GM19452 (cell line): ENCODE results near the gene DSG2.
"Not testable (repeated sequence)": the region's sequence is repeated elsewhere in the genome, so short reads cannot be mapped to it uniquely, and the experiment has no call there.

Source experiments
- ATAC-seq: cut with Tn5 transposase; IDR thresholded peaks from one replicate; pipeline ENCODE4 v1.9.1; 2021; ENCODE audit not compliant: unreplicated experiment

Gene DSG2

DNA sequence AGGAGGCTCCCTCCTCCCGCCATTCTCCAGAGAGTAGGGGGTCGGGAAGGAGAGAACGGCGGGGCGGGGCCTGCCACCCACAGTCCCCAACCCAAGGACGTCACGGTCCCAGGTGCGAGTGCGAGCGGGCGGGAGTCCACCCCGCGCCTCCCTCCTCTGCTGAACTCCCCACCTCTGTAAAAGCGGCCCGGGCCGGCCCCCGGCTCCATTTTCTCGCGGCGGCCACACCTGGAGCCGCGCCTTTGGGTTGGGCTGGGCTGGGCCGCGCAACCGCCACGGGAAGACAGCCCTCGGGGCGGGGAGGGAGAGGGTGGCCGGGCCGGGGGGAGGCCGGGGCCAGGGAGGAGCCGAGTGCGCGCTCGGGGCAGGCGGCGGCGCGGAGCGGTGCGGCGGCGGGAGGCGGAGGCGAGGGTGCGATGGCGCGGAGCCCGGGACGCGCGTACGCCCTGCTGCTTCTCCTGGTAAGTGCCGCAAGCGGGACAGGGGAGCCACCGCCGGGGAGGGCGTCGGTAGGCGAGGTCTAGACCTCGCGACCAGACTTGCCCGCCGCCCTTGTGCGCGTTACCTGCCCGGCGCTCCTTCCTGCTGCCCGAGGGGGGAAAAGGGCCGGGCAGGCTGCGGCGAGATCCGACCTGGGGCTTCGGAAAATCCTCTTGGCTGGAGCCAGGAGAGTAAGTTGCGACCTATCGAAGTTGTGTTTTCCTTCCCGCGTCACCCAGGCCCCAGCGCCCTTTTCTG, at the start of gene DSG2:
DSG2 (plus strand) TSS at position 342 of the 738 bp plus-strand sequence; CDS start at position 417, 75 bp downstream.
- ATAC-seq, result peak; percentile 46

DNA sequence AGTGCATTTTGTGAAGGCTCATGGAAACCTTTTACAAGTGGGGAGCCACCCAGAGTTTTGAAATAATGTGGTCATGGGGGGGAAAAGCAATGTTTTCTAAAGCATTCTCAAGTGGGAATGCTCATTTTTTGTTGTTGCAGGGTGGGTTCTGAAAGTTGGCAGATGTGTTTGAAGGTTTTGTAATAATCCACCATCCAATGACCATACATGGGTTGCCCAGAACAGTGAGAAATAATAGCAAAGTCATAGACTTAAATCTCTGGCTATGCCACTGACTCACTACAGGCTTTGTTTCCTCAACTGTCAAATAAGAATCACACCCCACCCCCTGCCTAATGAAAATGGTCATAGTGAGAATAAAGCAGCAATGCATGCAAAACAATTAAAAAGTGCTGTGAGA, 47.6 kb upstream of the DSG2 start:
- ATAC-seq, result no peak

DNA sequence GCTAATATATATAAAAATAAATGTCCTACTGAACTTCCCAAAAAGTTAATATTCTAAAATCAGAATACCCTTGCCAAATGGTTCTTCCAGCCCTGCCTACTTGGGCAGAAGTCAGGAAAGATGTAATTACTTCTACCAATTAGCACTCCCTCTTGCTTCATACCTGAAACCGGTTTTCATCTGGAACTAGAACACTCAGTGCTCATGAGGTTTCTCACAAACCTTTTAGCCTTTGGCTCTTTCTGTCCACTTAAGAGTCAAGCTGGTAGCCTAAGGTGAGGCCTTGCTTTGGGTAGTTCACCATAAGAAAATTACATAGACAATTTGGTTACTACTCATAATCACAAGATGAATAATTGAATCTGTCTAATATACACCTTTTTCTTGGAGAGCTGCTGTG, 46.4 kb upstream of the DSG2 start:
- ATAC-seq, result no peak

DNA sequence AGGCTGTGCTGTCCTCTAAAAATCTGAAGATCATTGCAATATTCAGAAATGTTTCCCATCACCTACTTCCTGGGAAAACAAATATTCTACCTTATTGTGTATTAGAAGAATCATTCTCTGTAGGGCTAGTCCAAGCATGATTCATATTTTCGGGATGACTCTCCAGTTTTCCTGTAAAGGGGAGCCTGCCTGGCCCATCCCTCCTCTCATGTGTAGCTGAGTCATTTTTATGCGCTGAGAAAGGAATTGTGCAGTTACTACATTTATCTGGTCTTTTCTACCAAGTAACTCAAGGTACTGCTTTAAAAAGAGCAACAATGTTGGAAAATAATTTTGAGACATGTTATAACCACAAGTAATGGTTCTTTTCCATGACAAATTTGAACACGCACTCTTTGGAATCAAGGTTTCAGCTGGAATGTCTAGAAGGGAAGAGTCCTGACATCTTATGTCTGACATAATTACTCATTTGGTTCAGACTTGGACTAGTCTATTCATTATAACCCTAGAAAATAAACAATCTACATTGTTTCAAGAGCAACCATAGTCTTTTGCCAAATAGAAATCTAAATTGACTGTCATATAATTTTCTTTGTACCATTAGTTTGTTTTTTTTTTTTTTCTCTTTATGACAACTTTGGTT, 43.8 kb upstream of the DSG2 start:
- ATAC-seq, result no peak

DNA sequence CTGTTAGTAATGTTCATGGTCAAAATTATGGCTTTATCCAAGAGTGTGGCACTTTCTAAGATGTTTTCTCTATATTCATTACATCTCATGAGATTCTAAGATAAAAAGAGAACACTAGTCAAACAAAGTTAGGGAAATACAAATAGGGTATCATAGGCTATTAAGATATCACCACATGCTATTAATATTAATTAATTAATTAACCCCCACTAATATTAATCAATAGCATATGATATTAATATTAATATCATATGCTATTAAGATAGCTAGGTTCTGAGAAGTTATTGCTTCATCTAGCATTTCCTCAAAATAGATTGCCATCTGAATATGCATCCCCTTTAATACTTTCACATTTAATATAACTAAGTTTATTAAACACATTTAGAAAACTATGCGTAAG, 28.3 kb upstream of the DSG2 start:
- ATAC-seq, result no peak

DNA sequence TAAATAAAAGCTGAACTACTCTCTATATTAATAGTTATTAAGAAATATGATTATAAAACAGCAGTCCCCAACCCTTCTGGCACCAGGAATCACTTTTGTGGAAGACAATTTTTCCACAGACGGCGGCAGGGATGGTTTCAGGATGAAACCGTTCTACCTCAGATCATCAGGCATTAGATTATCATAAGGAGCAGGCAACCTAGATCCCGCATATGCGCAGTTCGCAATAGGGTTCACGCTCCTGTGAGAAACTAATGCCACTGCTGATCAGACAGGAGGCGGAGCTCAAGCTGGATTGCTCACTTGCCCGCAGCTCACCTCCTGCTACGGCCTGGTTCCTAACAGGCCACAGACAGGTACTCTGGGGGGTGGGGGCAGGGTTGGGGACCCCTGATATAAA, 19.3 kb upstream of the DSG2 start:
- ATAC-seq, result no peak

DNA sequence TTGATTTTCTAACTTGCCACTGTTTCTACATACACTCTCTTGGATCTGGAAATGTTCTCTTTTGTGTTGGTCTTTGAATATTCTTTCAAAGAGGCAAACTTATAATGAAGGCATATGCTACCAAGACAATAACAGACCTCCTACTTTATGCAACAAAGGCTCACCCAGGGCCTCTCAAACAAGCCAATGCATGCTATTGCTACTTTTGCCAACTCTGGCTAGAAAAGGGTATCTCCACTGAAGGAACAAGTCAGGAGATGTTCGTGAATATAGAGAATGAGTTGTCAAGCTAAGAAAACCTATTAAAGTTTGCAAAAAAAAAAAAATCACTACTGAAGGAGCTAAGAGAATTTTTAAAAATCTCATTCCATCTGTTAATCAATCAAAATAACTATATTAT, 15.9 kb upstream of the DSG2 start:
- no peak for ATAC-seq

DNA sequence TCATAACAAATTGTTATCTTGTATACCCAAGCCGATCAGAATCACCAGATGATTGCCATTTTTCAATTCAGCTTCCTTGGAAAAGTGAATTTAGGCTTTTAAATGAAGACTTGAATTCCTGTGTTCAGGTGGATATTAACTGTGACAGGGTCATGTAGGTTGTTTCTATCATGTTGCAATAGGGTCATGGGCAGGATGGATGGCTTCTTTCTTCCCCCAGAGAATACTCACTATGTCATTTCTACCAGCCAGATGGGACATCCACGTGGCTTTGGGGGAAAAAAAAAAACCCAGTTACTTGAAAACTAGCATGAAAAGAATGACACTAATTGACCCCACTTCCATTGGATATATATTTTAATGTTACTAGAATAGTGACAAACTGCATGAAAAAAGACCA, 14.6 kb upstream of the DSG2 start:
- no peak for ATAC-seq

DNA sequence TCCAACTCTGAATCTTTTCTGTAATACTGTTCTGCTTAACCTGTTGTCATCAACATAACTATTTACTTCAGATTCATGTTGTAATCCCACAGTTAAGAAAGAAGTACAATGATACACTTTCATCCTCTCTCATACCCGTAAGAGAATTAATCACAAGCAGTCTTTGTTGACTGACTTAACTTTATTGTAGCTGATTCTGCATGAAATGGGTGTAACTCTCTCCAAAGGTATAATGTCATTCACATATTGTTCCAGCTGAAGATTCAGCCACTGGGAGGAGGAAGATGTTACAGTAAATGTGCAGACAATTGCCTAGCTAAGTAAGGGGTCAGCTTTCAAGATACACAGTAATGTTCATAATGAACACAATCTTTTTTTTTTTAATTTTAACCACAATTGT, 13.5 kb upstream of the DSG2 start:
- no peak for ATAC-seq

DNA sequence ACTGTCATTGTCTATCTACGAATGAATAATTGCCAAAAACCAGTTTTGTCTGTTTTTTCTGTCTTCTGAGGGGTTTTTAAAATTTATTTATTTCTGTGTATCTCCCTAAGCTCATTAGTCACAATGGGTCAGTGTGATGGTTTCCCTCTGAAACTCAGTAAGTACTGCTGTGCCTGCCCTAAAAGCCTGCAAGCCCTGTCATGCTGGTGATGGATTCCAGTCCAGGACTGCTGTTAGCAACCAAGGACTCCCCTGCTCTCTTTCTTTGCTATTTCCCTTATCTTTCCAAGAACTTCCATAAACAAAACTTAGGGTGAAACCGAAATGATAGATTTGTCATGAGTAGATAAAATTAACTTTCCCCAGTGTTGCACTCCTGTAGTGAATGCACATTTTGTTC, 11.8 kb upstream of the DSG2 start:
- no peak for ATAC-seq

DNA sequence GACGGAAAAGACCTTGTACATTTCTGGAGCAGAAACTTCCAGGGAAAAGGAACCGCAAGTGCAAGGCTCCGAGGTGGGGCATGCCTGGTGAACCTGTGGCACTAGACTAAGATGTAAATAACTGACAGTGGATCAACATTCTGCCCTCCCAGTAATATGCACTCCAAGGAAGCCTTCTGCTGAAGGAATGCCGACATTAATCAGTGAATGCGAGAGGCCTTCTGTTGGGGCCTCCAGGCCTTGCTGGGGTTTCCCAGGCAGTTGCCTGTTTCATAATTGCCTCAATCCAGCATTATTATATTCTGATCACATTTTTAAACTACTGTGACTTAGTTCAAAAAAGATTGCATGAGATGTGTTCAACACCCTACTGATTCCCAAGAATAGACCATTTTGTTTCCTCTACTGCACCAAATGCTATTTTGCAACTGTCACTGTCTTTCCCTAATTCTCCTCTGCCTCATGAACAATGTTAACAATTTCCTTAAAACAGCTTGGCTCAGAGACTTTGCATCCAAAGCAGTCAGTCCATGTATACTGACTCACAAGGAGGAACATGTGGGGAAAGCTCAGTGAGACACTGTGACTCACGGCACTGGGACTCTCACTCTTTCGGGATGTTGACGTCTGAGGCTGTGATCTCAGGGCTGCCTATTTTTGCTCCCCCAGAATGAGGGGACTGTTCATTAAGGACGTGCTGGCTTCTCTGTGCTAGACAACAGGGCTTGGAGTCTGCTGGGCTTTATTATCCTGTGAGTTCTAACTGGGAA, 10.5 kb upstream of the DSG2 start:
- ATAC-seq, result no peak

DNA sequence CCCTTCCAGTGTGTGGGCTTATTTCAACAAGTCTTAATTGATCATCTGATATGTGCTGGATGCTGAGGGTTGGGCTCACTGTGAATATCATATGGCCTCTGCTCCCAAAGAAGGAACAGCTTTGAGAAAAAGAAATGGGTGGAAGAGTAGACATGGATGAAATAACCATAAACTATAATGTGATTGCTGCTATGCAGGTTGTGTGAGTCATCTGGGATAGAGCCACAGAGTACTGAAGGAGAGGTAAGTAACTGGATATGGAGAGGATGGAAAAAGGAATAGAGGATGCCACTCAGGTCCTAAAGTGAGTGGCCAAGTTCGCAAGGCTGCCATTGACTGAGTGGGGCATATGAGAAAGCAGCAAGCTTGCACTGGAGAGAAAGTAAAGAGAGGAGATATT, 8.7 kb upstream of the DSG2 start:
- no peak for ATAC-seq

DNA sequence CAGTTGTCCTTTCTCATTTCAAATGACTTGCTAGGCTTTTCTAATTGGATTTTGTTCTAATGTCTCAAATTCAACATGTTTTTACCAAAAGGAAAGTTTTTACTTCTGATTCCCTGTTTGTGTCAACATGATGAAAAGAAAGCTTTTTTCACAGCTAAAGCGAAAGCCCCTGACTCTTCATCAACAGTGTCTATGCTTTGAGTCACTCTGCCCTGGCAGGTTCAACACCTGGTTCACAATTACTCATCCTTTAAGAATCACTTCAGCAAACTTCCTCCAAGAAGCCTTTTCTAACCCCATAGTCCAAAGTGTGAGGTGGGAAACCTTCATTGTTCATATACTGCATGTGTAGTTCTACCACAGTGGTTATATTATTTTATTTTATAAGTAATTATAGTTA, 7.6 kb upstream of the DSG2 start:
- peak; percentile 84 for ATAC-seq

DNA sequence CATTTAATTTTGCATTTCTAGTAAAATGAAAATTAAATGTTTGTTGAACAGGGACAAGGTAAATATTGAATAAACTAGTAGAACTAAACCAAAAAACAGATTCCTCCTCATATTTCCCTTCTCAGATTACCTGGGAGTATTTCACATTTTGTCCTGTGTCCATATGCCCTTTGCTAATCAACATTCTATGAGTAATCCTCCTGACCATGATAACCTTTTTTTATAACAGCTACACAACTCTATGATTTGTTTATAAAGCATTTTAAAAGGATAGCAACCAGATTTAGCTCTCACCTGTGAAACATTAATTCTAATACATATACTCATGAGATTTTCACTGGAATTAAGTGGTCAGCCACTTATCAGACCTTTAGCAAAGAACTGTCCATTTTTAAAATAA, 7.1 kb upstream of the DSG2 start:
- ATAC-seq, result no peak

DNA sequence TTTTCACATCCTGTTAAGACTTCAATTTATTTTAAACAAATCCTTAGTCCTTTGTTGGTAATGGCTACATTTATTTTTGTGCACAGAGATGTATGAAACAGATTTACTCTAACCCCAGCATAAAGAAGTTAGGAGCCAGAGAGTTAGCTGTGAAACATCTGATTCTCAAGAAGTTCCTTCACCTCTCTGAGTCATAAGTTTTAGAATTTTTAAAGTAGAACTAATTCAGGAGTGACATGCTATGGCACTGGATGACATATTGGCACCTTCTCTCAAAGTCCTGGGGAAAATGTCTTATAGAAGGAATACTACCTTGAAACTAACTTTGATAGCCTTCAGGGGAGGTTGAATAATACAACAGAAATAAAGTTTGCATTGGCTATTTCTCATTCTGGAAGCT, 6.4 kb upstream of the DSG2 start:
- ATAC-seq, result no peak

DNA sequence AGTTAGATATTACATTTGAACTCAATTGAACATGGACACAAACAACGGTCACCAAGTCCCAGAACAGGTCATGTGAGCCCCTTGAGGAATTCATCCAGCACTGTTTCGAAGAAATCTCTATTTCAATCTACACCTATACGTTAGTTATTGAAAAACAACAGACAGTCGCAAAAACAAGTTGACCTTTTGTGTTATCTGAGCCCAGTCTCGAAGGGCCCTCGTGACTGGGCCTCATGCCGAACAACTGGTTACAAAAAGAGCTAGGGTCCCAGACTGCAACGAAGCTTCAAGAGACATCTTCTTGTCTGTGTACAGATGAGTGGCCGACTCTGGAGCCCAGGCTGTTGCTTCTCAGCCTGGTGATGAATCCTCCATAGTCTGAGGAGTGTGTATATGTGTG, 5.3 kb upstream of the DSG2 start:
- ATAC-seq, result no peak

DNA sequence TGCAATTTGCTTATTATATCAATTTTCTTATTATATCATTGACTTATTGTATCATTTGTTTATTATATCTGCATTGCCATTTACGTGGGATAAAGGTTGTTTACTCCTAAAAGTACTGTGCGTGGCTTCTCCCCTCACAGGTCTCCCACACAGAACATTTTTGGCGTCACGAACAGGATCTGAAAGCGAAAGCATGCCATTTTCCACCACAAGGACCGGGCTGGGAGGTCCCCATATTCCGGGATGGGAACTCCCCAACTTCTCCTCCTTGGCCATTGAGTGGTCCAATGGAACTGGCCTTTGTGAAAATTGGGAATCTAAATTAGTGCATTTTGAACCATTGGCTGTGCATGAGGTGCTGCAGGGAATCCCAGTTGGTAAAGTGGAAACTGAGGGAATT, 4.8 kb upstream of the DSG2 start:
- ATAC-seq, result no peak

DNA sequence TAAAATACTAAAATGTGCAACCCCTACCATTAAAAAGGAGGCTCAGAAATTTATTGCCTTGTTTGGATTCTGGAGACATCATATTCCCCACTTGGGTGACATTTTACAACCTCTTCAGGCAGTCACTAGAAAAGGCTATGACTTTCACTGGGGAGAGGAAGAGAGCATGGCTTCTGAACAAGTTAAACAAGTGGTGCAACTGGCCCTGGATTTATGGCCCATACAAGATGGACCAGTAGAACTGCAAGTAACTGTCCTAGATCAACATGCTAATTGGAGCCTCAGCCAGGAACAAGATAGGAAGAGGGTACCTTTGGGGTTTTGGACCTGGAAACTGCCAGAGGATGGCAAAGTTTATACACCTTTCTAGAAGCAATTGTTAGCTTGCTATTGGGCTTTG, 4.0 kb upstream of the DSG2 start:
- no peak for ATAC-seq

DNA sequence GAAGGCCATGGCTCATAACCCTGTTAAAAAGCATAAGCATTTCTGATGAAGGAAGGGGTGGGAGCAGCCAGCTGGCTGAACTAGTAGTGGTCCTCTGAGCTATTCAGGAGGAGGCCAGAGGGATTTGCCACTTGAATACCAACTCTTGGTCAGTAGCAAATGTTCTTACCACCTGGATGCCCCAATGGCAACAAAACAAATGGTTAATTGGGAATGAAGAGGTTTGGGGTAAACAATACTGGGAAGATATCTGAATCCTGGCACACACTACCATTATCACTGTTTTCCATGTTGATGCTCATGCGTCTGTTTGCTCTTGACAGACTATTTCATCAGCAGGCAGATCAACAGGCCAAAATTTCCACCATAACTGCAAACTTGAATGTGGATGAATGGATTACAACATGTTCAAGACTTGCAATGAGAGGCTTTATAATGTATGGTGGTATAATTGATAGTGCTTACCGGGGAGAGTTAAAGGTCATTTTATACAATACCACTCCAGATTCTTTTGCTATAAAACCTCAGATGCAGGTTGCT, 3.2 kb upstream of the DSG2 start:
- ATAC-seq, result not testable (repeated sequence)

DNA sequence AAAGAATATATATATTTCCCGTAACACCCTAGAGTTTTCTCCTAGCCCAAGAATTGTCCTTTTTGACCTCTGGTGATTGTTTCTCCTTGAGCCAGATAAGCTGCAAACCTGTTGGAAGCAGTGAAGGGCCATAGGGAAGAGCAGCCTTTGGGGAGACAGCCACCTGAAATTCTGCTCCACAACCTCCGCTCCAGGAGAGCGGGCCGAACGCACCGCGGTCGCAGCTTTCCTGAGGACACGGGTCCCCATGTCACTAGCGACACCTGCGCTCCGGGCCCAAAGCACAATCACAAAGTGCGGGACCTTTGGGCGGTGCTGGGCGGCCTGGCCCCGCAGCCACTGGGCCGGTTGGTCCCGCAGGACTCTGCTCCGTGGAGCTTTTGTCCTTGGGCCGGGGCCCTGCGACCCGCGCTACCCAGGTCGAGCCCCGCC, 557 bp upstream of the DSG2 start:
- ATAC-seq, result no peak

DNA sequence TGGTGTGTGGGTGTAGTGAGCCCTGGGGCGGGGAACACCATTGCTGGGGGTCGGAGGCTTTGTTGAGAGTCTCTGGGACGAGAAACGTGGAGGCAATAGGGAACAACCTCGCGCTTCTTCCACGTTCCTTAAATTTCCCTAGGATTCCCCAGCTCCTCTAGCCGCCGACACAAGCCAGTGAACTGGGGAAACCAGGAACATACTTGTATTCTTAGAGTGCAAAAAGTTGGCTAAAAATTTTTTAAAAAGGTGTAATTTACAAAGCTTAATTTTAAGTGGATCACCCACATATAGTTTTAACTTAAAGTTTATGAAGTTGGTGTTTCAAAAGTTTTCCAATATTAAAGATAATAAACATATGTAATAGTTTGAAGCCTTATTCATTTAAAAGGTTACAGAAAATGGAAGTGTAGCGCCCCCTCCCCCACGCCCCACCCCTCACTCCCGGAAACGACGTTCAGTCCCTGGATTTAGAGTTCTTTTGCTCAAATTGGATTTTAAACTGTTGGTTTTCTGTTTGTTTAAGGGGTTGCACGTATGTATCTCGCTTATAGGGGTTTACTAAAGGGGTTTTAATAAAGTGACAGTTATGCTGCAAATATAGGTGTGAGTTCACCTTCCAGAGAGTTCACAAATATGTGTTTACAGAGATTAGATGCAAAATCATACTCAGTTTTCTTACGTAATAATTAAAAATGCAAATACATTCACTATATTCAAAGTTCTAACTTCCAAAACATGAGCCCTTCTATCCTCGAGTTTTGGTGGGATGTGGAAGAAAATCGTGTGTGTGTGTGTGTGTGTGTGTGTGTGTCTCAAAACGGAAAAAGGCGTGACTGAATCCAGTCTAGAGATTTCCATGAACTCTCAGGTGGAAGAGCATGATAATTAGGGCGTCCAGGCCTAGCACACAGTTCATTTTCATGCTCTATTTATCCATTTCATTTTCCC, 872 bp downstream of the DSG2 start:
- no peak for ATAC-seq
